Activated CD8-positive, alpha-beta memory T cell treated with anti-CD3 and anti-CD28 coated beads, Interleukin-2, amount 50 U/mL, for 1 hour (primary cell): Measurements from ENCODE around the gene SAPCD1.
"Not testable (repeated sequence)": the region's sequence is repeated elsewhere in the genome, so short reads cannot be mapped to it uniquely, and the experiment has no call there.

Experiments
- DNase-seq: peaks from one replicate; pipeline ENCODE4 v3.0.0-alpha.2; 2020; ENCODE audit errors: extremely low read depth

SAPCD1 gene

GRCh38 chr6:31777667-31778050 lies 15.2 kb downstream of the SAPCD1 start:
- no peak for DNase-seq

- DNase-seq = no peak
Observed at GRCh38 chr6:31778193-31778592, 15.7 kb downstream of the SAPCD1 start.

- DNase-seq = no peak
Observed at GRCh38 chr6:31778999-31779885, 16.8 kb downstream of the SAPCD1 start.

- no peak for DNase-seq
Observed at GRCh38 chr6:31779908-31780307, 17.5 kb downstream of the SAPCD1 start.

GRCh38 chr6:31780507-31781243 lies 18.2 kb downstream of the SAPCD1 start:
- DNase-seq = no peak

GRCh38 chr6:31781244-31782125 lies 19.0 kb downstream of the SAPCD1 start:
- no peak for DNase-seq

- no peak for DNase-seq
Observed at GRCh38 chr6:31782126-31782855, 19.8 kb downstream of the SAPCD1 start.

- no peak for DNase-seq
Observed at GRCh38 chr6:31784098-31784925, 21.9 kb downstream of the SAPCD1 start.

GRCh38 chr6:31785475-31785874 lies 23.0 kb downstream of the SAPCD1 start:
- DNase-seq = no peak

GRCh38 chr6:31791324-31792089 lies 29.1 kb downstream of the SAPCD1 start:
- DNase-seq = no peak

GRCh38 chr6:31792090-31792374 lies 29.6 kb downstream of the SAPCD1 start:
- no peak for DNase-seq

GRCh38 chr6:31792761-31793171 lies 30.3 kb downstream of the SAPCD1 start:
- DNase-seq = no peak

- DNase-seq = not testable (repeated sequence)
Observed at GRCh38 chr6:31793927-31794245, 31.4 kb downstream of the SAPCD1 start.

- no peak for DNase-seq
Observed at GRCh38 chr6:31794294-31794865, 31.9 kb downstream of the SAPCD1 start.

GRCh38 chr6:31794866-31795615 lies 32.6 kb downstream of the SAPCD1 start:
- no peak for DNase-seq

- peak; percentile 46 for DNase-seq
Observed at GRCh38 chr6:31795616-31796298, 33.3 kb downstream of the SAPCD1 start, which contains the start of gene VARS1. Gene VARS1 (minus strand): TSS chr6:31795752. CDS start chr6:31795217, 535 bp downstream.

GRCh38 chr6:31796993-31797385 lies 34.5 kb downstream of the SAPCD1 start:
- DNase-seq = no peak

GRCh38 chr6:31797588-31797987 lies 35.1 kb downstream of the SAPCD1 start:
- no peak for DNase-seq
